Measurements from ENCODE around the gene DOK4. TPM values are rescaled to one million over a fixed set of nuclear protein-coding genes. Genes with fewer than 3 reads are reported as not detected.

DOK4 gene
- total RNA-seq, 4 donors from 2014 or later = 57.9 to 312 (median 143) TPM

- Histone ChIP-seq H3K27ac (no peak overlapping the region), H3K4me3 (no peak overlapping the region), H3K27me3 (no peaks in the 10 kb centered on the region), H3K9me3 (no peaks in the 10 kb centered on the region), H3K4me1 (no peaks in the 10 kb centered on the region), H3K36me3 (peaks cover 0 to 65% (median 35%) of the 10 kb centered on the region in 4 donors)
- intact Hi-C loops (cut with DNase I; ENCODE audit: low total_unique reads) = no loop called here
- TF ChIP-seq POLR2A (IDR thresholded peaks at IDR 0.05) = no peak
- no peak for TF ChIP-seq POLR2AphosphoS5 (IDR thresholded peaks at IDR 0.05)
- TF ChIP-seq EP300 (IDR thresholded peaks at IDR 0.05; ENCODE audit: low read depth) = no peak
- TF ChIP-seq, protein P1, sequence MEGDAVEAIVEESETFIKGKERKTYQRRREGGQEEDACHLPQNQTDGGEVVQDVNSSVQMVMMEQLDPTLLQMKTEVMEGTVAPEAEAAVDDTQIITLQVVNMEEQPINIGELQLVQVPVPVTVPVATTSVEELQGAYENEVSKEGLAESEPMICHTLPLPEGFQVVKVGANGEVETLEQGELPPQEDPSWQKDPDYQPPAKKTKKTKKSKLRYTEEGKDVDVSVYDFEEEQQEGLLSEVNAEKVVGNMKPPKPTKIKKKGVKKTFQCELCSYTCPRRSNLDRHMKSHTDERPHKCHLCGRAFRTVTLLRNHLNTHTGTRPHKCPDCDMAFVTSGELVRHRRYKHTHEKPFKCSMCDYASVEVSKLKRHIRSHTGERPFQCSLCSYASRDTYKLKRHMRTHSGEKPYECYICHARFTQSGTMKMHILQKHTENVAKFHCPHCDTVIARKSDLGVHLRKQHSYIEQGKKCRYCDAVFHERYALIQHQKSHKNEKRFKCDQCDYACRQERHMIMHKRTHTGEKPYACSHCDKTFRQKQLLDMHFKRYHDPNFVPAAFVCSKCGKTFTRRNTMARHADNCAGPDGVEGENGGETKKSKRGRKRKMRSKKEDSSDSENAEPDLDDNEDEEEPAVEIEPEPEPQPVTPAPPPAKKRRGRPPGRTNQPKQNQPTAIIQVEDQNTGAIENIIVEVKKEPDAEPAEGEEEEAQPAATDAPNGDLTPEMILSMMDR (IDR thresholded peaks at IDR 0.05) = no peak
- in situ Hi-C loops (cut with MboI; ENCODE audit: low pct_ligation_motif_present in 1 of 4, low pct_unique_long_range_greater_than_20kb in 1 of 4, low sequenced_read_pairs in 3 of 4) = no loop called here
- no peak for DNase-seq
- WGBS, 2 donors (ENCODE audit: low coverage in 1 of 2) = 84 to 91% methylated on average over 4 to 5 of the region's 5 CpGs
Measured at GRCh38 chr16:57430955-57431354, 55.3 kb downstream of the DOK4 start.

DNA sequence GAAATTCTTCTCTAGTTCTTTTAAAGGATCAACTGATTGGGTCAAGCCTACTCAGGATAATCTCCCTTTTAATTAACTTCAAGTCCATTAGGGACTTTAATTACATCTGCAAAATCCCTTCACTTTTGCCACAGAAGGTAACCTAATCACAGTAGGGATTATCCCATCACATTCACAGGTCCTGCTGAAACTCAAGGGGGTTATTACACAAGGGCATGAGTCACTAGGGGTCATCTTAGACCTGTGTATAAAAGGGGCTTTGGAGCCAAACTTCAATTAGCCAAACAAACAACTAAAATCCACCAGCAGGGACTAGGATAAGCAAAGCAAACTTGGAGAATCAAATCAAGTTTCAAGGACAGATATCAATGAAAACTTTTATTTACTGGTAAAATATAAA, 58.5 kb downstream of the DOK4 start:
- no peak for DNase-seq
- no peaks in the 10 kb centered on the region for H3K4me1 ChIP-seq
- in situ Hi-C loops (cut with MboI; ENCODE audit: low pct_ligation_motif_present in 1 of 4, low pct_unique_long_range_greater_than_20kb in 1 of 4, low sequenced_read_pairs in 3 of 4) (loop anchor here in 2 of 4 donors (10.0 kb wide), 1 partner anchor 87 kb away; no protein-coding TSS in a partner anchor), intact Hi-C loops (cut with DNase I; ENCODE audit: low total_unique reads) (no loop called here)
- H3K4me3 ChIP-seq = no peak overlapping the region
- no peak overlapping the region for H3K27ac ChIP-seq
- H3K9me3 ChIP-seq = no peaks in the 10 kb centered on the region
- H3K36me3 ChIP-seq = peaks cover 0 to 34% (median 20%) of the 10 kb centered on the region in 4 donors
- H3K27me3 ChIP-seq = no peaks in the 10 kb centered on the region
- no peak for TF ChIP-seq POLR2A (IDR thresholded peaks at IDR 0.05)
- no peak for TF ChIP-seq EP300 (IDR thresholded peaks at IDR 0.05; ENCODE audit: low read depth)
- no peak for TF ChIP-seq POLR2AphosphoS5 (IDR thresholded peaks at IDR 0.05)
- TF ChIP-seq, protein P1 (IDR thresholded peaks at IDR 0.05) = no peak

DNA sequence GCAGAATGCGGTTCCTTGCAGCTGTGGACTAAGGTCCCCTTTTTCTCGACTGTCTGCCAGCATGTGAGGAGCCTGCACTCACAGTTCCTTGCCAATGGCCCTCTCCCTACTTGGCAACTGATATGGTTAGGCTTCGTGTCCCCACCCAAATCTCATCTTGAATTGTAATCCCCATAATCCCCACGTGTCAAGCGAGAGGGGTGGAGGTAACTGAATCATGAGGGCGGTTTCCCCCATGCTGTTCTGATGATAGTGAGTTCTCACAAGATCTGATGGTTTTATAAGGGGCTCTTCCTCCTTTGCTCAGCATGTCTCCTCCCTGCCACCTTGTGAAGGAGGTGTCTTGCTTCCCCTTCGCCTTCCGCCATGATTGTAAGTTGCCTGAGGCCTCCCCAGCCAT, 59.0 kb downstream of the DOK4 start:
- H3K4me3 ChIP-seq = no peak overlapping the region
- WGBS, 2 donors (ENCODE audit: low coverage in 1 of 2) = 83 to 100% methylated on average over 2 to 8 of the region's 8 CpGs
- peaks cover 0 to 29% (median 17%) of the 10 kb centered on the region in 4 donors for H3K36me3 ChIP-seq
- intact Hi-C loops (cut with DNase I; ENCODE audit: low total_unique reads) = no loop called here
- in situ Hi-C loops (cut with MboI; ENCODE audit: low pct_ligation_motif_present in 1 of 4, low pct_unique_long_range_greater_than_20kb in 1 of 4, low sequenced_read_pairs in 3 of 4) = loop anchor here in 2 of 4 donors (10.0 kb wide), 1 partner anchor 87 kb away; no protein-coding TSS in a partner anchor
- DNase-seq = no peak
- H3K27me3 ChIP-seq = no peaks in the 10 kb centered on the region
- H3K4me1 ChIP-seq = peaks cover 0 to 4% (median 0%) of the 10 kb centered on the region in 4 donors
- H3K9me3 ChIP-seq = no peaks in the 10 kb centered on the region
- TF ChIP-seq, protein P1 (IDR thresholded peaks at IDR 0.05) = no peak
- TF ChIP-seq EP300 (IDR thresholded peaks at IDR 0.05; ENCODE audit: low read depth) (no peak), POLR2A (IDR thresholded peaks at IDR 0.05) (no peak), POLR2AphosphoS5 (IDR thresholded peaks at IDR 0.05) (no peak)
- no peak overlapping the region for H3K27ac ChIP-seq

DNA sequence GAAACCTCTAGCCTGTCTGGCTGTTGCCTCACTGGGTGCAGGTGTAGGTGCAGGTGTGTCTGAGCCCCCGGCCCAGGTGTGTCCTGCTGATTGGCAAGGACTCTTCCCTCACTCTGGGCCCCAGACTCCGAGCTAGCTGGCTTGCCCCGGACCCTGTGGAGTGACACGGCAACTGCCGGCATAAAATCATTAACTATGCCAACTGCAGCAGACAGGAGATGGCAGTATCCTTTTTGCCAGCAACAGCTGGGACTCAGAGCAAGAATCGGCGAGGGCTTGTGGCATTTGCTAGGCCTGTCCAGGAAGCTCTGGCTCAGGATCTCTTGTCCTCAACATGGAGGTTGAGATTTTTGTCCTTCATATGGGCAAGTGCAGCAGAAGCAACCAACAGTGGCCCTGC, 59.9 kb downstream of the DOK4 start:
- TF ChIP-seq, protein P1 (IDR thresholded peaks at IDR 0.05) = no peak
- TF ChIP-seq POLR2AphosphoS5 (IDR thresholded peaks at IDR 0.05) = no peak
- TF ChIP-seq EP300 (IDR thresholded peaks at IDR 0.05; ENCODE audit: low read depth) = no peak
- no peak for TF ChIP-seq POLR2A (IDR thresholded peaks at IDR 0.05)
- WGBS, 2 donors (ENCODE audit: low coverage in 1 of 2) = 80% methylated on average over 7 of the region's 7 CpGs; no CpG with 5 or more reads in 1 of the 2 donors
- Histone ChIP-seq H3K4me1 (peaks cover 0 to 8% (median 2%) of the 10 kb centered on the region in 4 donors), H3K4me3 (no peak overlapping the region), H3K36me3 (peaks cover 0 to 20% (median 13%) of the 10 kb centered on the region in 4 donors), H3K9me3 (no peaks in the 10 kb centered on the region), H3K27ac (no peak overlapping the region), H3K27me3 (no peaks in the 10 kb centered on the region)
- in situ Hi-C loops (cut with MboI; ENCODE audit: low pct_ligation_motif_present in 1 of 4, low pct_unique_long_range_greater_than_20kb in 1 of 4, low sequenced_read_pairs in 3 of 4) = loop anchor here in 2 of 4 donors (10.0 kb wide), 1 partner anchor 88 kb away; no protein-coding TSS in a partner anchor
- no peak for DNase-seq
- intact Hi-C loops (cut with DNase I; ENCODE audit: low total_unique reads) = no loop called here

Data from transverse colon (tissue), 4 donors.